ENCODE measurements around the gene DLG2. TPM values are rescaled to one million over a fixed set of nuclear protein-coding genes. Genes with fewer than 3 reads are reported as not detected.

DLG2 gene
- total and polyA plus RNA-seq, 2 of the 4 experiments (the other 2 are of a cell fraction): 0.31 to 0.36 TPM

DNA sequence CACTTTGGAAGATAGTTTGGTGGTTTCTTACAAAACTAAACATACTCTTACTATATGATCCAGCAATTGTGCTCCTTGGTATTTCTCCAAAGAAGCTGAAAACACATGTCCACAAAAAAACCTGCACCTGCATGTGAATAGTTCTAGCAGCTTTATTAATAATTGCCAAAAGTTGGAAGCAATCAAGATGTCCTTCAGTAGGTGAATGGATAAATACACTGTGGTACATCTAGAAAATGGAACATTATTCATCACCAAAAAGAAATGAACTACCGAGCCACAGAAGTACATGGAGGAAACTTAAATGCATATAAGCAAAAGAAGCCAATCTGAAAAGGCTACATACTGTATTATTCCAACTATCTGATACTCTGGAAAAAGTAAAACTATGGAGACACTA is 1771.9 kb downstream of the DLG2 start:
- no peak overlapping the region for H3K14ac ChIP-seq (replicated peaks; ENCODE audit: low read depth, low read length)
- TF ChIP-seq RCOR1 (IDR thresholded peaks at IDR 0.05; ENCODE audit: insufficient replicate concordance, low read length): no peak
- no peak for TF ChIP-seq MAZ (IDR thresholded peaks at IDR 0.05; ENCODE audit: borderline replicate concordance, low read depth, low read length)
- no peak for TF ChIP-seq MAFK (IDR thresholded peaks at IDR 0.05; ENCODE audit: low read depth, low read length)
- H3K36me3 ChIP-seq (ENCODE audit: control insufficient read depth, insufficient read depth, low read length): no peaks in the 10 kb centered on the region
- no peak overlapping the region for H2AK9ac ChIP-seq (replicated peaks; ENCODE audit: low read depth, low read length, poor library complexity)
- no peaks in the 10 kb centered on the region for H3K9me3 ChIP-seq (ENCODE audit: control insufficient read depth, insufficient read depth, low read length)
- no peak for DNase-seq
- H3K4me3 ChIP-seq (ENCODE audit: insufficient read depth, low read depth, low read length): no peak overlapping the region
- no peaks in the 10 kb centered on the region for H3K9me1 ChIP-seq (ENCODE audit: insufficient read depth, low read length)
- H3K23ac ChIP-seq (ENCODE audit: low read depth, low read length): no peak overlapping the region
- no peak overlapping the region for H3K18ac ChIP-seq (ENCODE audit: low read depth, low read length)
- H2BK15ac ChIP-seq (ENCODE audit: low read depth, low read length): no peak overlapping the region
- intact Hi-C loops (cut with micrococcal nuclease): no loop called here
- no peak overlapping the region for H3K4me2 ChIP-seq (ENCODE audit: low read depth, low read length)
- BruUV-seq (replicated peaks): no TSS peak
- POLR2A ChIA-PET (ENCODE audit: unreplicated experiment): no interaction called here
- H2AFZ ChIP-seq (replicated peaks; ENCODE audit: low read length, poor library complexity): no peak overlapping the region
- no peak overlapping the region for H4K8ac ChIP-seq (ENCODE audit: low read depth in 2 of 2, low read length in 2 of 2)
- no peaks in the 10 kb centered on the region for H3K79me1 ChIP-seq (ENCODE audit: low read depth in 1 of 2, low read length in 2 of 2)
- no peak for ATAC-seq (ENCODE audit: low read depth)
- in situ Hi-C loops (cut with MboI; ENCODE audit: low sequenced_read_pairs): no loop called here
- H2BK20ac ChIP-seq (ENCODE audit: low read depth, low read length): no peak overlapping the region
- H3K27me3 ChIP-seq (ENCODE audit: control insufficient read depth, insufficient read depth, low read length): no peaks in the 10 kb centered on the region
- no peak overlapping the region for H3K56ac ChIP-seq (ENCODE audit: extremely low read depth, insufficient read depth, low read length)
- H2BK120ac ChIP-seq (ENCODE audit: low read depth, low read length): no peak overlapping the region
- H3K27ac ChIP-seq (ENCODE audit: insufficient read depth, low read length): no peak overlapping the region
- CTCF ChIA-PET: interaction anchor here (0.8 kb wide), 1 partner anchor 18 kb away, joined by 5 read pairs; no protein-coding TSS in a partner anchor
- no peaks in the 10 kb centered on the region for H4K20me1 ChIP-seq (ENCODE audit: insufficient read depth, low read length)
- H2AK5ac ChIP-seq (ENCODE audit: low read depth, low read length): no peak overlapping the region
- no peak overlapping the region for H2BK5ac ChIP-seq (ENCODE audit: low read depth, low read length, poor library complexity, severe bottlenecking)
- H4K5ac ChIP-seq (ENCODE audit: low read depth, low read length): no peak overlapping the region
- no peaks in the 10 kb centered on the region for H3K4me1 ChIP-seq (ENCODE audit: control insufficient read depth, insufficient read depth, low read length)
- no peak overlapping the region for H3K9ac ChIP-seq (ENCODE audit: low read depth, low read length)
- no peak overlapping the region for H3K4ac ChIP-seq (ENCODE audit: low read depth, low read length)
- no CpG with 5 or more reads among the region's 1 CpG for WGBS, 2 experiments (ENCODE audit: extremely low coverage in 2 of 2, insufficient read length in 1 of 2)
- dilution Hi-C loops (cut with HindIII; ENCODE audit: low sequenced_read_pairs, unreplicated experiment): no loop called here
- H4K91ac ChIP-seq (ENCODE audit: insufficient read depth, low read depth, low read length): no peak overlapping the region

All from IMR-90 (cell line).